Thyroid gland (tissue), 4 donors: ENCODE measurements around the gene GADD45GIP1. TPM values are rescaled to one million over a fixed set of nuclear protein-coding genes. Genes with fewer than 3 reads are reported as not detected.

Experiments used
- DNase-seq, 2 donors: peaks; one replicate each; pipeline ENCODE4 v3.0.0-alpha.2; 2019
- H3K27ac ChIP-seq, 3 donors: fragments of 200-600 bp; sonication (generic); 1 replicate in 2 of 3; 2 replicates in 1 of 3; pipeline ENCODE4 v1.5.1; 2016 to 2019; ENCODE audit warnings: mild to moderate bottlenecking in 1 of 3, moderate library complexity in 1 of 3
- H3K27me3 ChIP-seq: fragments of 200-600 bp; sonication (generic); one replicate; pipeline ENCODE4 v1.5.1; 2019
- H3K36me3 ChIP-seq, 2 donors: fragments of 200-600 bp; sonication (generic); one replicate each; pipeline ENCODE4 v1.5.1; 2016 to 2019
- H3K4me1 ChIP-seq, 2 donors: fragments of 200-600 bp; sonication (generic); one replicate each; pipeline ENCODE4 v1.5.1; 2017 to 2019
- H3K4me3 ChIP-seq, 3 donors: fragments of 200-600 bp; sonication (generic); replicated peaks in 1 of 3; 1 replicate in 2 of 3; 2 replicates in 1 of 3; pipeline ENCODE4 v1.5.1; 2016; ENCODE audit warnings: mild to moderate bottlenecking in 1 of 3
- H3K9me3 ChIP-seq: fragments of 200-600 bp; sonication (generic); one replicate; pipeline ENCODE4 v1.5.1; 2017
- POLR2A ChIP-seq, 2 donors: fragments of 450-650 bp; IDR thresholded peaks; one replicate each; pipeline ENCODE4 v1.6.1; 2017; ENCODE audit warnings: antibody characterized with exemption in 2 of 2, mild to moderate bottlenecking in 2 of 2, moderate library complexity in 1 of 2
- WGBS, 2 donors: methylation state at CpG; one replicate each; pipeline ENCODE4 v1.1.5; 2017; 5-methylcytosine and 5-hydroxymethylcytosine counted together
- intact Hi-C: fragments of 100-400 bp; cut with DNase I; formaldehyde crosslinking; loops from one replicate; pipeline ENCODE4 v1.15.1; 2023
- total RNA-seq, 4 donors: library from RNA; depleted of rRNA; stranded (reverse); fragments of >200 nt; gene quantifications; one replicate each; pipeline ENCODE4 v1.2.3, GENCODE V29; 2016
- TF ChIP-seq, protein P1 (sequence below), 6 experiments: fragments of 200-600 bp in 3 of 6; fragments of 450-650 bp in 3 of 6; sonication (generic) in 3 of 6; IDR thresholded peaks; one replicate each; pipeline ENCODE4 v1.5.1; 2016 to 2019; ENCODE audit warnings: antibody characterized with exemption in 6 of 6, mild to moderate bottlenecking in 2 of 6, inconsistent platforms in 1 of 6, moderate library complexity in 1 of 6

GADD45GIP1 gene
- total RNA-seq, 4 donors from 2014 or later = 31.8 to 68.3 (median 55.2) TPM

DNA sequence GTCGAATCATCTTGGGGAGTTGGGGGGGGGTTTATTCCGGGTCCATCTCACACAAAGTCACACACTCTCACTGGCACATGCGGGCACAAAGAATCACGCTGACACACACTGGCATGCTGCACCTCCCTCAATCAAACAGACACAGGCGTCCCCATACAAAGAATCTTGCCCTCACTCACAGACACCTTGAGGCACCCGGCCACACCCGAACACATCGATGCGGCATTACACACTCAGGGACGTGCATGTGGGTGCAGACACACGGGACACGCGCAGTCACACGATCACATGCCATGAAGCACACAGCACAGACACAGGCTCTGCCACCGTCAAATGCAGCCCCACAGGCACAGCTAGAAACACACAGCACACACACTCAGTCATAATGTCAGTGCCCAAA, 46.1 kb upstream of the GADD45GIP1 start:
- H3K9me3 ChIP-seq = no peaks in the 10 kb centered on the region
- DNase-seq = no peak
- no peaks in the 10 kb centered on the region for H3K36me3 ChIP-seq
- no peak overlapping the region for H3K4me3 ChIP-seq
- H3K4me1 ChIP-seq = peaks cover 51 to 72% of the 10 kb centered on the region in 2 donors
- no peaks in the 10 kb centered on the region for H3K27me3 ChIP-seq
- peak overlapping the region in 2 of 3 donors; percentile 90 to 95 for H3K27ac ChIP-seq
- TF ChIP-seq, protein P1, sequence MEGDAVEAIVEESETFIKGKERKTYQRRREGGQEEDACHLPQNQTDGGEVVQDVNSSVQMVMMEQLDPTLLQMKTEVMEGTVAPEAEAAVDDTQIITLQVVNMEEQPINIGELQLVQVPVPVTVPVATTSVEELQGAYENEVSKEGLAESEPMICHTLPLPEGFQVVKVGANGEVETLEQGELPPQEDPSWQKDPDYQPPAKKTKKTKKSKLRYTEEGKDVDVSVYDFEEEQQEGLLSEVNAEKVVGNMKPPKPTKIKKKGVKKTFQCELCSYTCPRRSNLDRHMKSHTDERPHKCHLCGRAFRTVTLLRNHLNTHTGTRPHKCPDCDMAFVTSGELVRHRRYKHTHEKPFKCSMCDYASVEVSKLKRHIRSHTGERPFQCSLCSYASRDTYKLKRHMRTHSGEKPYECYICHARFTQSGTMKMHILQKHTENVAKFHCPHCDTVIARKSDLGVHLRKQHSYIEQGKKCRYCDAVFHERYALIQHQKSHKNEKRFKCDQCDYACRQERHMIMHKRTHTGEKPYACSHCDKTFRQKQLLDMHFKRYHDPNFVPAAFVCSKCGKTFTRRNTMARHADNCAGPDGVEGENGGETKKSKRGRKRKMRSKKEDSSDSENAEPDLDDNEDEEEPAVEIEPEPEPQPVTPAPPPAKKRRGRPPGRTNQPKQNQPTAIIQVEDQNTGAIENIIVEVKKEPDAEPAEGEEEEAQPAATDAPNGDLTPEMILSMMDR (IDR thresholded peaks at IDR 0.05) = no peak
- TF ChIP-seq POLR2A (IDR thresholded peaks at IDR 0.05) = no peak
- WGBS, 2 donors = 79 to 93% methylated on average over 10 to 15 of the region's 15 CpGs
- intact Hi-C loops = no loop called here

DNA sequence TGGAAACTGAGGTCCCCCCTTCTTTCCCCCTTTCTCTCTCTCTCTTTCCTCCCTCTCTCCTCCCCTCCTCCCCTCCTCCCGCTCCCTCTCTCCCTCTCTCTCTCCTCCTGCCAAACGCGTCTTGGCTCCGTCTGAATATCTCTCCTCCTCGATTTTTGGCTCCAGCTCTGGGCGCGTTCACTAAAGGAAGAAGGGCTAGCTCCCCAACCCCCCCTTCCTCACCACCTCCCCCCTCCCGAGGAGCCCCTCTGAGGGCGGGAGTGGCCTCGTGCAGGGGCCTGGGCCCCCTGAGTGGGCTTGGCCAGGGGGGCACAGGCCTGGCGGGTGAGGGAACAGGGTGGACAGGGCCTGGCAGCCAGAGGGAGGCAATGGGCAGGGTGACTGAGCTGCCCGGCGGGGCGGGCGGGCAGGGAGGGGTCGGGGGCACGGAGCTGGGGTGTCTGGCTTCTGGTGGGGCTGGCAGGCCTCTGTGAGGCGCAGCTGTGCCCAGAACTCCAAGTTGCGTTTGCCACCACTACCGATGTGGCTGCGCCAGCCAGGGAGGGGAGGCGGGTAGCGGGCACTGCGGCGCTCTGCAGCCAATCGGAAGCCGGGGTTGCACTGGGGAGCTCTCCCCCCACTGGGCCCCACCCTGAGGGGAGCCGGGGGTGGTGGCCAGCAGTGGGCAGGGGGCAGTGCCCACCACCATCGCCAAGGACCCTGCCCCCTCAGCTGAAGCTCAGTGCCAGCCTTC, 45.3 kb upstream of the GADD45GIP1 start:
- intact Hi-C loops = no loop called here
- peaks cover 51 to 72% of the 10 kb centered on the region in 2 donors for H3K4me1 ChIP-seq
- H3K27ac ChIP-seq = peak overlapping the region; percentile 89 to 95 (median 90)
- 10 to 26% methylated on average over 11 of the region's 29 CpGs for WGBS, 2 donors
- DNase-seq = peak; percentile 80 to 84
- TF ChIP-seq, protein P1 (IDR thresholded peaks at IDR 0.05) = peak in 2 of 6 experiments; percentile 23 to 36
- no peak for TF ChIP-seq POLR2A (IDR thresholded peaks at IDR 0.05)
- H3K27me3 ChIP-seq = no peaks in the 10 kb centered on the region
- H3K9me3 ChIP-seq = no peaks in the 10 kb centered on the region
- H3K36me3 ChIP-seq = no peaks in the 10 kb centered on the region
- peak overlapping the region in 1 of 3 donors; percentile 17 for H3K4me3 ChIP-seq

DNA sequence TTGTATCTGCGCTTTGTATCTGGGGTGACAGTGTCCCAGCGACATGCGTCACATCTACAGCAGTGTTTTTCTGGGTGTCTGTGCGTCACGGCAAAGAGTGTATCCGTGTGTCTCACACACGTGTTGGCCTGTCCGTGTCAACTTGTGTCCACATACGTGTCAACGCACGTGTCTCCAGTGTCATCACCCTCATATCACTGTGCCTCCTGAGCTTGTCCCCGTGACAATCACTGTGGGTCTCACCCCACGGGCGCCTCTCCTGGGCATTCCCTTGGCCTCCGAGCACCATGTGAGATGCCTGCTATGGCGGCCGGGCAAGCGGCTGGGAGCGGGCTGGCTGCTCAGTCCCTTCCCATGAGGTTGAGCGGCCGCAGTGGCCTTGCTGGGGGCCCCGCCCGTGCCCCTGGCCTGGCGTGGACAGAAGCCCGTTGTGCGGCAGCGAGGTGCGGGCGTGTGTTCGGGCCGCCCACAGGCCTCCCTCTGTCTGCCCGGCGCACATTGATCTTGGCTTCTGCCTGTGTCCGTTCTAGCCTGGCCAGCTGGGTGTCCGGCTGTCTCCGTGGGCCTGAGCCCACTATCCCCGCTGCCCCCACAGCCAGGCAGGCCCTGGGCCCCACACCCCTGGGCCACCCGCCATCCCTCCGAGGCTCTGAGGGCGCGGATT, 44.6 kb upstream of the GADD45GIP1 start:
- peak overlapping the region in 1 of 3 donors; percentile 17 for H3K4me3 ChIP-seq
- no peaks in the 10 kb centered on the region for H3K36me3 ChIP-seq
- 63 to 85% methylated on average over 27 to 36 of the region's 41 CpGs for WGBS, 2 donors
- peak overlapping the region; percentile 89 to 95 (median 90) for H3K27ac ChIP-seq
- DNase-seq = peak; percentile 26 to 32
- TF ChIP-seq, protein P1 (IDR thresholded peaks at IDR 0.05) = no peak
- TF ChIP-seq POLR2A (IDR thresholded peaks at IDR 0.05) = no peak
- H3K9me3 ChIP-seq = no peaks in the 10 kb centered on the region
- no peaks in the 10 kb centered on the region for H3K27me3 ChIP-seq
- H3K4me1 ChIP-seq = peaks cover 51 to 72% of the 10 kb centered on the region in 2 donors
- intact Hi-C loops = no loop called here

DNA sequence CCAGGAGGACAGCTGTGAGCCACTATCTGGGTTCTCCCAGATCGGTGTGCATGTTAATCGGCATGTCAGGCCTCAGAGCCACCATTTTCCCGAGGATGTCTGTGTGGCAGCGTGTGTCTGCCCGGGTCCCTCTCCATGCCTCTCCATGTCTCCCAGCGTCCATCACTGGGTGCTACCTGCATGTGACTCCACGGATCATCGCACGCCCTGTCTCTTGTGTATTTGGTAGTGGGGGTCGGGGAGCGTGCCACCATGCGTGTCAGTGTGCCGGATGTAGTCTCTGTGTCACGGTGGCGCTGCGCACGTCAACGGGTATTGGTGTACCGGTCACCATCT, 44.1 kb upstream of the GADD45GIP1 start:
- H3K36me3 ChIP-seq = no peaks in the 10 kb centered on the region
- intact Hi-C loops = no loop called here
- H3K4me3 ChIP-seq = no peak overlapping the region
- H3K27ac ChIP-seq = peak overlapping the region in 2 of 3 donors; percentile 90 to 95
- no peak for DNase-seq
- peaks cover 47 to 67% of the 10 kb centered on the region in 2 donors for H3K4me1 ChIP-seq
- H3K9me3 ChIP-seq = no peaks in the 10 kb centered on the region
- 81 to 85% methylated on average over 13 to 19 of the region's 19 CpGs for whole genome bisulfite sequencing, 2 donors
- TF ChIP-seq, protein P1 (IDR thresholded peaks at IDR 0.05) = no peak
- TF ChIP-seq POLR2A (IDR thresholded peaks at IDR 0.05) = no peak
- no peaks in the 10 kb centered on the region for H3K27me3 ChIP-seq
